OCI-LY7 (cell line): ENCODE data around the gene PCDH17. TPM values are rescaled to one million over a fixed set of nuclear protein-coding genes. Genes with fewer than 3 reads are reported as not detected.

Experiments
- BruUV-seq: library from RNA; stranded (reverse); fragments of 400-500 nt; replicated peaks from 2 replicates; lab custom pipeline; 2021; lab: Mats Ljungman, UMichigan
- CTCF ChIA-PET: fragments of 300-600 bp; sonication (Branson Sonifier 250); formaldehyde crosslinking; loops from one replicate; lab custom pipeline; 2022; ENCODE audit warnings: antibody characterized with exemption; ENCODE audit not compliant: unreplicated experiment; lab: Charles Lee
- POLR2A ChIA-PET: fragments of 300-600 bp; sonication (Branson Sonifier 250); formaldehyde crosslinking; loops from one replicate; lab custom pipeline; 2022; ENCODE audit warnings: antibody characterized with exemption; lab: Charles Lee
- DNase-seq: peaks from one replicate; pipeline ENCODE4 v3.0.0-alpha.2; 2015; ENCODE audit warnings: low spot score
- H2AFZ ChIP-seq: fragments of 200-600 bp; sonication (generic), shearing (Covaris generic); 2 replicates; pipeline ENCODE4 v1.6.1; 2014; ENCODE audit warnings: mild to moderate bottlenecking, antibody characterized with exemption, low read length, moderate library complexity
- H3K27ac ChIP-seq: fragments of 200-600 bp; sonication (generic); 2 replicates; pipeline ENCODE4 v1.5.1; 2014; ENCODE audit warnings: mixed run types, low read depth, mild to moderate bottlenecking, moderate library complexity, low read length, inconsistent platforms; ENCODE audit not compliant: poor library complexity, severe bottlenecking
- H3K36me3 ChIP-seq: fragments of 200-600 bp; sonication (generic); 2 replicates; pipeline ENCODE4 v1.6.1; 2014; ENCODE audit warnings: mild to moderate bottlenecking, antibody characterized with exemption, low read length, moderate library complexity, mixed read lengths; ENCODE audit not compliant: insufficient read depth
- H3K4me1 ChIP-seq: fragments of 200-600 bp; sonication (generic); 2 replicates; pipeline ENCODE4 v1.5.1; 2014; ENCODE audit warnings: mild to moderate bottlenecking, low read length; ENCODE audit not compliant: insufficient read depth, poor library complexity, severe bottlenecking
- H3K4me2 ChIP-seq: fragments of 200-600 bp; sonication (generic); 2 replicates; pipeline ENCODE4 v1.6.1; 2014; ENCODE audit warnings: mild to moderate bottlenecking, low read length
- H3K4me3 ChIP-seq: fragments of 200-600 bp; sonication (generic); 2 replicates; pipeline ENCODE4 v1.5.1; 2014; ENCODE audit warnings: mild to moderate bottlenecking, low read depth, low read length; ENCODE audit not compliant: poor library complexity, severe bottlenecking
- H3K79me2 ChIP-seq: fragments of 200-600 bp; sonication (generic); 2 replicates; pipeline ENCODE4 v1.6.1; 2016; ENCODE audit warnings: low read depth, mild to moderate bottlenecking, low read length, moderate library complexity, mixed read lengths; ENCODE audit not compliant: insufficient read depth
- H3K9me2 ChIP-seq: fragments of 200-600 bp; sonication (generic); 2 replicates; pipeline ENCODE4 v1.6.1; 2016; ENCODE audit warnings: mild to moderate bottlenecking, low read length, mixed read lengths; ENCODE audit not compliant: insufficient read depth
- H3K9me3 ChIP-seq: fragments of 200-600 bp; sonication (generic); 2 replicates; pipeline ENCODE4 v1.6.1; 2014; ENCODE audit warnings: mild to moderate bottlenecking, mixed run types, low read length, mixed read lengths
- H4K20me1 ChIP-seq: fragments of 200-600 bp; sonication (generic); 2 replicates; pipeline ENCODE4 v1.6.1; 2014; ENCODE audit warnings: mild to moderate bottlenecking, antibody characterized with exemption, low read length, moderate library complexity, mixed read lengths; ENCODE audit not compliant: insufficient read depth
- EZH2phosphoT487 ChIP-seq: fragments of 200-600 bp; sonication (generic); IDR thresholded peaks from 2 replicates; pipeline ENCODE4 v1.6.1; 2018; ENCODE audit warnings: low read depth, borderline replicate concordance, mild to moderate bottlenecking, mixed run types, antibody characterized with exemption, low read length, moderate library complexity, mixed read lengths
- intact Hi-C: fragments of 100-400 bp; cut with micrococcal nuclease; formaldehyde crosslinking; loops from one replicate; pipeline ENCODE4 v1.10.0; 2022; ENCODE audit not compliant: unreplicated experiment
- total RNA-seq, 2 experiments: library from RNA; depleted of rRNA in 1 of 2; stranded (reverse); fragments of >200 nt in 1 of 2; shearing (Covaris generic) in 1 of 2; gene quantifications; 2 replicates each; pipeline ENCODE4 v1.2.3, GENCODE V29; 2014 to 2022
- TF ChIP-seq, protein P1 (sequence below): fragments of 200-600 bp; sonication (generic); conservative IDR thresholded peaks from 2 replicates; pipeline ENCODE4 v1.5.1; 2014; ENCODE audit warnings: mild to moderate bottlenecking, antibody characterized with exemption, low read length, moderate library complexity, mixed read lengths

The PCDH17 gene
- total RNA-seq, 2 experiments from 2014 or later: not detected

DNA sequence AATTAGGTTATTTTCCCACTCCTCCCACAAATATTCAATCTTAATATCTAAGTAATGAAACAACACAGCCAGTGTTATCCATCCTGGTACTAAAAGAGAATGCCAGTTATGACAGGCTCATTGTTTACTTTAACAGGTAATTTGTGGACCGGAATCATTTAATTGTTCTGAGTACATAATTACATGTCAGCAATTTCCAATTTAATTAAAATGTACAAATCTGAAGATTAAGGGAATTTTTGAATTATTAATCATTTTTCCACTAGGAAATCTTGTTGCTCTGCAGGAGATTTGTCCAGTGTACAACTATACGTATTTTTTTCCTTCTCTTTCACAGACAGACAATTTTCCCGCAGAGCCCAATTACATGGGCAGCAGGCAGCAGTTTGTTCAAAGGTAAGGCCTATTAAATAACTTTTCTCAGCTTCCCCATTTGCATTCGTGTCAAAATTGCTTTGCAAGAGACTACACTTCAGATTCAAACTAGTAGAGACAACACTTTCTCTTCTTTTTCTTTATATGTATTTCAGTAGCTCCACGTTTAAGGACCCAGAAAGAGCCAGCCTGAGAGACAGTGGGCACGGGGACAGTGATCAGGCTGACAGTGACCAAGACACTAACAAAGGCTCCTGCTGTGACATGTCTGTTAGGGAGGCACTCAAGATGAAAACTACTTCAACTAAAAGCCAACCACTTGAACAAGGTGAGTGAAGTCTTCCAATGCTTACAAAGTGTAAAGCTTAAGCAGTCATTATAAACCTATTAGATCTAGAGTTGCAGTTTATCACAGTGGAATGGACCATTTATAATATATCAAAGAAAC, 34.8 kb downstream of the PCDH17 start:
- DNase-seq: no peak
- no peak overlapping the region for H3K4me3 ChIP-seq

GRCh38 chr13:57672168-57672567, 40.6 kb downstream of the PCDH17 start:
- Histone ChIP-seq H3K9me3 (no peaks in the 10 kb centered on the region), H4K20me1 (no peaks in the 10 kb centered on the region), H3K36me3 (no peaks in the 10 kb centered on the region), H3K27ac (no peak overlapping the region), H3K9me2 (no peaks in the 10 kb centered on the region), H2AFZ (no peak overlapping the region), H3K79me2 (no peaks in the 10 kb centered on the region), H3K4me3 (no peak overlapping the region), H3K4me1 (no peaks in the 10 kb centered on the region), H3K4me2 (no peak overlapping the region)
- ChIA-PET CTCF (no interaction called here), POLR2A (interaction anchor here (1.3 kb wide), 1 partner anchor 20 kb away, joined by 3 read pairs; no protein-coding TSS in a partner anchor)
- BruUV-seq: no TSS peak
- intact Hi-C loops: no loop called here
- TF ChIP-seq EZH2phosphoT487: no peak
- TF ChIP-seq, protein P1, sequence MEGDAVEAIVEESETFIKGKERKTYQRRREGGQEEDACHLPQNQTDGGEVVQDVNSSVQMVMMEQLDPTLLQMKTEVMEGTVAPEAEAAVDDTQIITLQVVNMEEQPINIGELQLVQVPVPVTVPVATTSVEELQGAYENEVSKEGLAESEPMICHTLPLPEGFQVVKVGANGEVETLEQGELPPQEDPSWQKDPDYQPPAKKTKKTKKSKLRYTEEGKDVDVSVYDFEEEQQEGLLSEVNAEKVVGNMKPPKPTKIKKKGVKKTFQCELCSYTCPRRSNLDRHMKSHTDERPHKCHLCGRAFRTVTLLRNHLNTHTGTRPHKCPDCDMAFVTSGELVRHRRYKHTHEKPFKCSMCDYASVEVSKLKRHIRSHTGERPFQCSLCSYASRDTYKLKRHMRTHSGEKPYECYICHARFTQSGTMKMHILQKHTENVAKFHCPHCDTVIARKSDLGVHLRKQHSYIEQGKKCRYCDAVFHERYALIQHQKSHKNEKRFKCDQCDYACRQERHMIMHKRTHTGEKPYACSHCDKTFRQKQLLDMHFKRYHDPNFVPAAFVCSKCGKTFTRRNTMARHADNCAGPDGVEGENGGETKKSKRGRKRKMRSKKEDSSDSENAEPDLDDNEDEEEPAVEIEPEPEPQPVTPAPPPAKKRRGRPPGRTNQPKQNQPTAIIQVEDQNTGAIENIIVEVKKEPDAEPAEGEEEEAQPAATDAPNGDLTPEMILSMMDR: no peak
- no peak for DNase-seq

More for the DNA sequence above, 34.8 kb downstream of the PCDH17 start:
- no peaks in the 10 kb centered on the region for H3K9me3 ChIP-seq
- H3K4me2 ChIP-seq: no peak overlapping the region
- no TSS peak for BruUV-seq
- no peaks in the 10 kb centered on the region for H3K36me3 ChIP-seq
- no peak overlapping the region for H3K27ac ChIP-seq
- H3K9me2 ChIP-seq: no peaks in the 10 kb centered on the region
- TF ChIP-seq EZH2phosphoT487: no peak
- TF ChIP-seq, protein P1: no peak
- POLR2A ChIA-PET: no interaction called here
- intact Hi-C loops: no loop called here
- H3K79me2 ChIP-seq: no peaks in the 10 kb centered on the region
- no peaks in the 10 kb centered on the region for H4K20me1 ChIP-seq
- CTCF ChIA-PET: no interaction called here
- no peaks in the 10 kb centered on the region for H3K4me1 ChIP-seq
- H2AFZ ChIP-seq: no peak overlapping the region

DNA sequence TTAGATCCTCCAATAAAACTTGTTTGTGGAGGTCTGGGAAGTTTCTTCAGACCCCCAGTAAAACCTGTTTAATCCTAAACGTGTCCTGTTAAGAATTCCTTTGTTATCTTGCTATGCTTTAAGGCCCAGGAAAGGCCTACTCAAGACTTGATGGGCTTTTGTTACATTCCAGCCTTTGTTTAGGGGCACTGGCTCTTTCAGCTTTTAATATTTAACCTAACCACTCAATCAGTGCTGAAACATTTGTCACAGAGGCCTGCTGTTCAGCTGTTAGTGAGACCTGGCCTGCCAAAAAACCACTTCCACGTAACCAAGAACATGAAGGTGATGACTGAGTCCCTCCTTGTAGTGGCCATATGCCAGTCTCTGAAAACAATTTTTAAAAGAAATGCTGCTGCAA, 41.7 kb downstream of the PCDH17 start:
- Histone ChIP-seq H3K4me1 (no peaks in the 10 kb centered on the region), H4K20me1 (no peaks in the 10 kb centered on the region), H3K9me2 (no peaks in the 10 kb centered on the region), H2AFZ (no peak overlapping the region), H3K27ac (no peak overlapping the region), H3K4me2 (no peak overlapping the region), H3K79me2 (no peaks in the 10 kb centered on the region), H3K4me3 (no peak overlapping the region), H3K36me3 (no peaks in the 10 kb centered on the region), H3K9me3 (no peaks in the 10 kb centered on the region)
- intact Hi-C loops: no loop called here
- no peak for TF ChIP-seq EZH2phosphoT487
- TF ChIP-seq, protein P1: no peak
- ChIA-PET POLR2A (interaction anchor here (1.3 kb wide), 1 partner anchor 19 kb away, joined by 3 read pairs; no protein-coding TSS in a partner anchor), CTCF (no interaction called here)
- DNase-seq: no peak
- BruUV-seq: no TSS peak
